GM12872 (cell line): ENCODE measurements around the gene HSD17B4.

Experiments
- TF ChIP-seq, protein P1 (sequence below): IDR thresholded peaks from 3 replicates; pipeline ENCODE4 v1.5.1; 2011; ENCODE audit warnings: low read depth, mild to moderate bottlenecking, low read length, moderate library complexity; ENCODE audit not compliant: insufficient read depth

Gene HSD17B4

DNA sequence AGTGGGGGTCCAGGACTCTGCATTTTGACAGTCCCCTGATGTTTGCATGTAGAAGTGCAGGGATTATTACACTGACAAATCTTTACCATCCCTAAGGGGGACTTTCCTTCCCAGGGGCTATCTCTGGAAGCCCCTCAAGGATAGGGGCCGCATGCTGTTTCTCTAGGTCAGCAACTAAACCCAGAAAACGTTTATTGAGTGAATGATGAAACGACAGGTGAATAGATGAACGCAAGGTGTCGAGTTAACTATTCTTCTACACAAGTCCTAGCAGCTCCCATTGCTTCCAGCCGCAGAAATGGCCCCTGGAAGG, 281 bp upstream of the HSD17B4 start:
- TF ChIP-seq, protein P1, sequence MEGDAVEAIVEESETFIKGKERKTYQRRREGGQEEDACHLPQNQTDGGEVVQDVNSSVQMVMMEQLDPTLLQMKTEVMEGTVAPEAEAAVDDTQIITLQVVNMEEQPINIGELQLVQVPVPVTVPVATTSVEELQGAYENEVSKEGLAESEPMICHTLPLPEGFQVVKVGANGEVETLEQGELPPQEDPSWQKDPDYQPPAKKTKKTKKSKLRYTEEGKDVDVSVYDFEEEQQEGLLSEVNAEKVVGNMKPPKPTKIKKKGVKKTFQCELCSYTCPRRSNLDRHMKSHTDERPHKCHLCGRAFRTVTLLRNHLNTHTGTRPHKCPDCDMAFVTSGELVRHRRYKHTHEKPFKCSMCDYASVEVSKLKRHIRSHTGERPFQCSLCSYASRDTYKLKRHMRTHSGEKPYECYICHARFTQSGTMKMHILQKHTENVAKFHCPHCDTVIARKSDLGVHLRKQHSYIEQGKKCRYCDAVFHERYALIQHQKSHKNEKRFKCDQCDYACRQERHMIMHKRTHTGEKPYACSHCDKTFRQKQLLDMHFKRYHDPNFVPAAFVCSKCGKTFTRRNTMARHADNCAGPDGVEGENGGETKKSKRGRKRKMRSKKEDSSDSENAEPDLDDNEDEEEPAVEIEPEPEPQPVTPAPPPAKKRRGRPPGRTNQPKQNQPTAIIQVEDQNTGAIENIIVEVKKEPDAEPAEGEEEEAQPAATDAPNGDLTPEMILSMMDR, result no peak

DNA sequence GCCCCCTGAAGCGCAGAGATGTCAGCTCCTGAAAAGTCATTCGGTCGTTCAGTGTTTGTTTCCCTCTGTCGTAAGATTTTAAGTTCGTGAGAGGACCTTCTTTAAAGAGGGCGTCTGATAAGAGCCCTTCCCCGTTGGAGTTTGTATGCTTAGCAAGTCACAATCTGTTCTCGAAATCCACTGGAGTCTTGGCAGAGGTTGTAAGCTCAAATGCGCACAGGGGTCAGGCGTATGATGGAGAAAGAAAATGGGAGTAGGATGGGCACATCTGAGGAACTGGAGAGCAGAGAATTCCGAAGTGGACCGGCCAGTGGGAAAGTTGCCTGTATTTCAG, 710 bp downstream of the HSD17B4 start:
- TF ChIP-seq, protein P1, result no peak

DNA sequence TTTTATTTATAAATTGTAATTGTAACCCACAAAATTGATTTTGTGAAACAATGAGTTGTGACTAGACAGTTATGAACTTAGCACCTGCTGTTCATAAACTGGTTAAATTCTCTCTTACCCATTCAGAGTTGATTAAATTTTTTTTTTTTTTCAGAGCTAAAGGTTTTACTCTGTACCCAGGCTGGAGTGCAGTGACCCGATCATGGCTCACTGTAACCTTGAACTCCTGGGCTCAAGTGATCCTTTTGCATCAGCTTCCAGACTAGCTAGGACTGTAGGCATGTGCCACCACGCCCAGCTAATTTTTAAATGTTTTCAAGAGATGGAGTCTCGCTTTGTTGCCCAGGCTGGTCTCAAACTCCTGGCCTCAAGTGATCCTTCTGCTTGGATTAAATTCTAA, 1.9 kb downstream of the HSD17B4 start:
- TF ChIP-seq, protein P1, result no peak

- TF ChIP-seq, protein P1, result no peak
These were observed 6.8 kb downstream of the HSD17B4 start for GRCh38 chr5:119458911-119459632.

DNA sequence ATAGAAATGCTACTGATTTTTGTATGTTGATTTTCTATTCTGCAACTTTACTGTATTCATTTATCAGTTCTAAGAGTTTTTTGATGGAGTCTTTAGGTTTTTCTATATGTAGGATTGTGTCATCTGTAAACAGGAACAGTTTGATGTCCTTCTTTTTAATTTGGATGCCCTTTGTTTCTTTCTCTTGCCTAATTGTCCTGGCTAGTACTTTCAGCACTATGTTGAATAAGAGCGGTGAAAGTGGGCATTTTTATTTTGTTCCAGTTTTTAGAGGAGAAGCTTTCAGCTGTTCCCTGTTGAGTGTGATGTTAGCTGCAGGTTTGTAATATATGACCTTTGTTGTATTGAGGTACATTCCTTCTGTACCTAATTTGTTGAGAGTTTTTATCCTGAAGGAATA, 13.3 kb downstream of the HSD17B4 start:
- TF ChIP-seq, protein P1, result no peak

DNA sequence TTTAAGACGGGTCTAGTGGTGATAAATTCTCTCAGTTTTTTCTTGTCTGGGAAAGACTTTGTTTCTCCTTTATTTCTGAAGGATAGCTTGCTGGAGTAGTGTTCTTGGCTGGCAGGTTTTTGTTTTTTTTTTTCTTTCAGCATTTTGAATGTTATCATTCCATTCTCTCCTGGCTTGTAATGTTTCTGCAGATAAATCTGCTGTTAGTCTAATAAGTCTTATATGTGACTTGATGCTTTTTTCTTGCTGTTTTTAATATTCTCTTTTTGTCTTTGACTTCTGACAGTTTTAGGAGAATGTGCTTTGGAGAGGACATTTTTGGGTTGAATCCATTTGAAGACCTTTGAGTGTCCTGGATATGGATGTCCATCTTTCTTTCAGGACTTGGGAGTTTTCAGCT, 16.0 kb downstream of the HSD17B4 start:
- TF ChIP-seq, protein P1, result no peak

DNA sequence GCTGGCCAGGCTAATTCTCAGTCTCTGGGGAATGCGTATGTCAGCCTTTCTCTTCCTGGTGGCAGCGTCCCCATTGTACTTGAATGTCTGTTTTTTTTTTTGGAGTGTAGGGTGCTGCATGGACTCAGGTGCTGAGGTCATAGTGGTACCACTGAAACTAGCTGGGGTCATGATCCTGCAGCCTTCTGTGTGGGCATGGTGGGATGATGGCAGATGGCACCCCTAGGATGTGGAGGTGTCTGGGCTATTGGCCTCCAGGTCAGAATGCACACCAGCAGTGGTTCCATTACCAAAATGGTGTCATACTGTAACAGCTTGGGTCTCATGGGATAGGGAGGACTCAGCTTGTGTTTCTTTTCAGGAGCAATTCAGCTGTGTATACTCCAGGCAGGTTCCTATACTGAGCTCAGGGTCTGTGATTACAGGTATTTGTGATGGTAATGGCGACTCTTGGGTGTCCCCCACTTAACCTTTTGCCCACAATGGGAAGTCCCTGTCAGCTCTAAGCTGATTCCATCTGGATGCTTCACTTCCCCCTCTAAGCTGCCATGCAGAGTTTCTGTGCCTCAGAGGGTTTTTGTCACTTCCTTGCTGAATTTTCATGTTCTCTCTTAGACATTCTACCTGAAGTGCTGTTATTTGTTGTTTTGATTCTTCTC, 17.9 kb downstream of the HSD17B4 start:
- TF ChIP-seq, protein P1, result no peak
